T follicular helper cell (primary cell): Measurements from ENCODE around the gene EXTL2.
"Not testable (repeated sequence)": the region's sequence is repeated elsewhere in the genome, so short reads cannot be mapped to it uniquely, and the experiment has no call there.

Experiments
- DNase-seq: peaks from one replicate; pipeline ENCODE4 v3.0.0-alpha.2; 2020; ENCODE audit warnings: low read depth

Gene EXTL2

GRCh38 chr1:100860397-100860991, 34.1 kb downstream of the EXTL2 start:
- DNase-seq, result no peak

GRCh38 chr1:100855116-100855515, 39.5 kb downstream of the EXTL2 start:
- not testable (repeated sequence) for DNase-seq

GRCh38 chr1:100852976-100853375, 41.7 kb downstream of the EXTL2 start:
- DNase-seq, result no peak

- no peak for DNase-seq
Observed at GRCh38 chr1:100851726-100852125, 42.9 kb downstream of the EXTL2 start.

- no peak for DNase-seq
Observed at GRCh38 chr1:100847361-100848082, 47.1 kb downstream of the EXTL2 start.

- DNase-seq, result not testable (repeated sequence)
Observed at GRCh38 chr1:100843160-100843559, 51.5 kb downstream of the EXTL2 start.

- DNase-seq, result no peak
Observed at GRCh38 chr1:100835866-100836842, 58.5 kb downstream of the EXTL2 start.

- no peak for DNase-seq
Observed at GRCh38 chr1:100834777-100835660, 59.6 kb downstream of the EXTL2 start.

- DNase-seq, result no peak
Observed at GRCh38 chr1:100832694-100833428, 61.8 kb downstream of the EXTL2 start.

- not testable (repeated sequence) for DNase-seq
Observed at GRCh38 chr1:100825666-100826065, 69.0 kb downstream of the EXTL2 start.
